GM19463 (cell line): Measurements from ENCODE around the gene GPR68.
A peak's percentile ranks its signal among the peaks of the same experiment; 100 is the strongest.

Experiments used
- ATAC-seq: cut with Tn5 transposase; IDR thresholded peaks from one replicate; pipeline ENCODE4 v1.9.1; 2021; ENCODE audit warnings: mild to moderate bottlenecking, moderate library complexity; ENCODE audit not compliant: unreplicated experiment

GPR68 gene

GRCh38 chr14:91244501-91244901 is at the start of gene GPR68:
GPR68 (minus strand) TSS chr14:91244704; CDS start chr14:91235050, 9,654 bp downstream.
- ATAC-seq = no peak

- ATAC-seq = no peak
Measured at GRCh38 chr14:91294153-91294552, 49.6 kb upstream of the GPR68 start.

GRCh38 chr14:91293281-91293680 is 48.8 kb upstream of the GPR68 start:
- ATAC-seq = no peak

- ATAC-seq = no peak
Measured at GRCh38 chr14:91292491-91292890, 48.0 kb upstream of the GPR68 start.

GRCh38 chr14:91291786-91292405 is 47.4 kb upstream of the GPR68 start:
- no peak for ATAC-seq

- no peak for ATAC-seq
Measured at GRCh38 chr14:91290986-91291385, 46.5 kb upstream of the GPR68 start.

- ATAC-seq = no peak
Measured at GRCh38 chr14:91289464-91289863, 45.0 kb upstream of the GPR68 start.

- ATAC-seq = no peak
Measured at GRCh38 chr14:91288876-91289275, 44.4 kb upstream of the GPR68 start.

- peak; percentile 60 for ATAC-seq
Measured at GRCh38 chr14:91286530-91286937, 42.0 kb upstream of the GPR68 start.

GRCh38 chr14:91284791-91285548 is 40.5 kb upstream of the GPR68 start:
- ATAC-seq = no peak

GRCh38 chr14:91284146-91284790 is 39.8 kb upstream of the GPR68 start:
- no peak for ATAC-seq

- ATAC-seq = no peak
Measured at GRCh38 chr14:91283666-91284065, 39.2 kb upstream of the GPR68 start.

GRCh38 chr14:91282954-91283645 is 38.6 kb upstream of the GPR68 start:
- no peak for ATAC-seq

GRCh38 chr14:91281346-91281745 is 36.8 kb upstream of the GPR68 start:
- no peak for ATAC-seq

GRCh38 chr14:91280129-91280528 is 35.6 kb upstream of the GPR68 start:
- no peak for ATAC-seq

- ATAC-seq = no peak
Measured at GRCh38 chr14:91279354-91279753, 34.9 kb upstream of the GPR68 start.

GRCh38 chr14:91278383-91278715 is 33.8 kb upstream of the GPR68 start:
- no peak for ATAC-seq

GRCh38 chr14:91277546-91278382 is 33.3 kb upstream of the GPR68 start:
- ATAC-seq = no peak

- no peak for ATAC-seq
Measured at GRCh38 chr14:91274796-91275195, 30.3 kb upstream of the GPR68 start.

- ATAC-seq = no peak
Measured at GRCh38 chr14:91273885-91274273, 29.4 kb upstream of the GPR68 start.
